B cell (primary cell): ENCODE measurements around the gene MTHFD1L. TPM values are rescaled to one million over a fixed set of nuclear protein-coding genes. Genes with fewer than 3 reads are reported as not detected.

ENCODE experiments used
- ATAC-seq: fragments of 200-7000 bp; cut with Tn5 transposase; one replicate; pipeline ENCODE4 v1.10.0; 2021; ENCODE audit warnings: low read depth, mild to moderate bottlenecking, moderate number of reproducible peaks, moderate library complexity
- CTCF ChIA-PET: fragments of 350-600 bp; sonication (Branson Sonifier 250); formaldehyde crosslinking; loops from one replicate; lab custom pipeline; 2021; ENCODE audit warnings: antibody characterized with exemption, inconsistent platforms; lab: Charles Lee
- POLR2A ChIA-PET: fragments of 350-600 bp; sonication (Branson Sonifier 250); formaldehyde crosslinking; loops from one replicate; lab custom pipeline; 2021; ENCODE audit warnings: antibody characterized with exemption; lab: Charles Lee
- DNase-seq: peaks from one replicate; pipeline ENCODE4 v3.0.0; 2013
- H2AFZ ChIP-seq: 2 replicates; pipeline ENCODE4 v1.6.1; 2012; ENCODE audit warnings: mild to moderate bottlenecking, low read depth, low read length; ENCODE audit not compliant: insufficient read depth, poor library complexity, severe bottlenecking
- H3K27ac ChIP-seq, 2 donors: 1 replicate in 1 of 2; 2 replicates in 1 of 2; pipeline ENCODE4 v1.5.1; 2012 to 2013; ENCODE audit warnings: low read length in 2 of 2, mild to moderate bottlenecking in 2 of 2, moderate library complexity in 1 of 2
- H3K27me3 ChIP-seq, 4 experiments: fragments of 200-600 bp in 1 of 4; sonication (generic) in 1 of 4; replicated peaks in 1 of 4; 1 replicate in 2 of 4; 2 replicates in 2 of 4; pipeline versions ENCODE4 v1.6.1 to v1.7.0; 2013 to 2016; ENCODE audit warnings: low read length in 3 of 4, mild to moderate bottlenecking in 2 of 4, mixed read lengths in 1 of 4, moderate library complexity in 1 of 4; ENCODE audit not compliant: insufficient read depth in 4 of 4, control insufficient read depth in 3 of 4; ENCODE audit errors: control extremely low read depth in 1 of 4
- H3K36me3 ChIP-seq, 2 experiments: replicated peaks in 1 of 2; 1 replicate in 1 of 2; 2 replicates in 1 of 2; pipeline versions ENCODE4 v1.6.1 to v1.7.1; 2013; ENCODE audit warnings: low read length in 1 of 2; ENCODE audit not compliant: insufficient read depth in 2 of 2, control insufficient read depth in 1 of 2; ENCODE audit errors: control extremely low read depth in 1 of 2, extremely low read depth in 1 of 2
- H3K4me1 ChIP-seq, 2 donors: fragments of 200-600 bp in 1 of 2; sonication (generic) in 1 of 2; 1 replicate in 1 of 2; 2 replicates in 1 of 2; pipeline versions ENCODE4 v1.5.1 to v1.6.1; 2013 to 2017; ENCODE audit warnings: low read length in 2 of 2; ENCODE audit not compliant: control insufficient read depth in 2 of 2, insufficient read depth in 2 of 2
- H3K4me2 ChIP-seq: replicated peaks from 2 replicates; pipeline ENCODE3; 2012; ENCODE audit warnings: mild to moderate bottlenecking, low read depth, low read length; ENCODE audit not compliant: poor library complexity, severe bottlenecking
- H3K4me3 ChIP-seq, 5 experiments: fragments of 200-600 bp in 1 of 5; sonication (generic) in 1 of 5; 1 replicate in 3 of 5; 2 replicates in 2 of 5; pipeline versions ENCODE4 v1.5.1 to v1.7.0; 2011 to 2016; ENCODE audit warnings: low read length in 4 of 5, mild to moderate bottlenecking in 4 of 5, low read depth in 2 of 5, control low read depth in 1 of 5, moderate library complexity in 1 of 5; ENCODE audit not compliant: insufficient read depth in 1 of 5; ENCODE audit errors: control extremely low read depth in 1 of 5, extremely low read depth in 1 of 5
- H3K79me2 ChIP-seq: fragments of 200-600 bp; sonication (generic); one replicate; pipeline ENCODE4 v1.6.0; 2016; ENCODE audit warnings: low read length; ENCODE audit not compliant: control insufficient read depth, insufficient read depth
- H3K9ac ChIP-seq: fragments of 200-600 bp; sonication (generic); 2 replicates; pipeline ENCODE4 v1.6.1; 2017; ENCODE audit warnings: mild to moderate bottlenecking, low read length, moderate library complexity
- H3K9me3 ChIP-seq, 3 donors: one replicate each; pipeline versions ENCODE4 v1.6.1 to v1.7.1; 2013; ENCODE audit warnings: low read length in 2 of 3; ENCODE audit not compliant: control insufficient read depth in 2 of 3, insufficient read depth in 1 of 3; ENCODE audit errors: control extremely low read depth in 1 of 3
- H4K20me1 ChIP-seq: 2 replicates; pipeline ENCODE4 v1.6.0; 2012; ENCODE audit warnings: mild to moderate bottlenecking, low read length; ENCODE audit not compliant: insufficient read depth, control insufficient read depth, poor library complexity, severe bottlenecking
- H3K27ac Mint-ChIP-seq: one replicate; pipeline ENCODE4 v1.8.0; 2021; ENCODE audit warnings: mixed read lengths
- H3K27me3 Mint-ChIP-seq: one replicate; pipeline ENCODE4 v1.8.0; 2021; ENCODE audit warnings: mixed read lengths
- H3K4me1 Mint-ChIP-seq: one replicate; pipeline ENCODE4 v1.8.0; 2021; ENCODE audit warnings: mixed read lengths
- H3K4me3 Mint-ChIP-seq: one replicate; pipeline ENCODE4 v1.8.0; 2021; ENCODE audit warnings: mixed read lengths
- H3K9me3 Mint-ChIP-seq: one replicate; pipeline ENCODE4 v1.8.0; 2022; ENCODE audit warnings: mixed read lengths; ENCODE audit not compliant: insufficient read depth
- EZH2 ChIP-seq: IDR thresholded peaks from 2 replicates; pipeline ENCODE4 v1.6.1; 2012; ENCODE audit warnings: borderline replicate concordance, low read depth, mild to moderate bottlenecking, moderate library complexity, low read length; ENCODE audit not compliant: insufficient read depth, poor library complexity, severe bottlenecking
- WGBS: methylation state at CpG from one replicate; pipeline ENCODE4 v1.1.5; 2013; ENCODE audit warnings: missing lambda C conversion rate; ENCODE audit not compliant: insufficient coverage; 5-methylcytosine and 5-hydroxymethylcytosine counted together
- intact Hi-C: fragments of 100-400 bp; cut with micrococcal nuclease; formaldehyde crosslinking; loops from one replicate; pipeline ENCODE4 v1.10.0; 2022
- polyA plus RNA-seq: library from polyadenylated mRNA; depleted of rRNA; stranded (reverse); fragments of >200 nt; gene quantifications from 2 replicates; pipeline ENCODE4 v1.2.3, GENCODE V29; 2012
- total RNA-seq, 2 donors: library from RNA; stranded (reverse); fragments of 120-200 nt in 1 of 2; gene quantifications; 1 replicate in 1 of 2; 2 replicates in 1 of 2; pipeline versions ENCODE4 v1.2.3 to v1.2.4, GENCODE V29; 2013 to 2022
- TF ChIP-seq, protein P1 (sequence below): fragments of 200-600 bp; IDR thresholded peaks from one replicate; pipeline ENCODE4 v1.8.0; 2022; ENCODE audit warnings: antibody characterized with exemption, mild to moderate bottlenecking

The MTHFD1L gene
- total and polyA plus RNA-seq, 2 donors (not counting 1 experiment from before 2014, with no cell fraction given) = 2.9 to 16.1 TPM

DNA sequence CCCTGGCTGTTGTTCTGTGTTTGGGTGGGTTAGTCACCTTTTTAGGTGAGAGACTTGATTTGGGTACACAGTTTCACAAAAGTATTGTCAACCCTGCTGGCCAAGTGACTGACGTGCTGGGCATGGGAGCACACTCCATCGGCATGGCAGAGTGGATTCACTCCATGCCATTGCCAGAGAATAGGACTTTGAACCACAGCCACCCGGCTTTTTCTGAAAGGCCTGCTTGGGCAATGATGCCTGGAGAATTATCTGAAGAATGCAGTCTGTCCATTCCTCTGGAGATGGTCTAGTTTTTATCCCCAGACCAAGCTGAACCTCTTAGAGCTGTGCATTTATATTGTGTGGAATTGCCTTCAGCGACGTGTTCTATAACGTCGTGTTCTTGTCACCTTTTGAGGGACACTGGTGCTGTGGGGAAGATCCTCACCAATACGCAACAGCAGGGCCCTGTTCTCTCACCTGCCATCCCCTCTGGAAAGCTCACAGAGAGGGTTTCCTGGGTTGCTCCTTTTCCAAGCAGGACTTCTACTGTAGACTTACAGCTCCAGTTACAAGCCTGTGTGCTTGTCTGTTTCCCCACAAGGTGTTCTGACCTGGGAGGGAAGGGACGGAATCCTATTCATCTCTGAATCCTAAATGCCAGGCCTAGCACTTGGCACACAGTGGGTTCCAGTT lies 190.9 kb downstream of the MTHFD1L start:
- Mint-ChIP-seq H3K27ac (no peak overlapping the region), H3K9me3 (no peaks in the 10 kb centered on the region), H3K4me1 (no peaks in the 10 kb centered on the region), H3K4me3 (no peak overlapping the region), H3K27me3 (no peaks in the 10 kb centered on the region)
- Histone ChIP-seq H3K4me1 (no peaks in the 10 kb centered on the region), H3K36me3 (no peaks in the 10 kb centered on the region), H3K4me2 (no peak overlapping the region), H3K9me3 (no peaks in the 10 kb centered on the region), H3K9ac (no peak overlapping the region), H3K27ac (no peak overlapping the region), H3K4me3 (no peak overlapping the region), H3K79me2 (no peaks in the 10 kb centered on the region), H4K20me1 (no peaks in the 10 kb centered on the region), H3K27me3 (no peaks in the 10 kb centered on the region), H2AFZ (no peak overlapping the region)
- ATAC-seq = no peak
- TF ChIP-seq, protein P1, sequence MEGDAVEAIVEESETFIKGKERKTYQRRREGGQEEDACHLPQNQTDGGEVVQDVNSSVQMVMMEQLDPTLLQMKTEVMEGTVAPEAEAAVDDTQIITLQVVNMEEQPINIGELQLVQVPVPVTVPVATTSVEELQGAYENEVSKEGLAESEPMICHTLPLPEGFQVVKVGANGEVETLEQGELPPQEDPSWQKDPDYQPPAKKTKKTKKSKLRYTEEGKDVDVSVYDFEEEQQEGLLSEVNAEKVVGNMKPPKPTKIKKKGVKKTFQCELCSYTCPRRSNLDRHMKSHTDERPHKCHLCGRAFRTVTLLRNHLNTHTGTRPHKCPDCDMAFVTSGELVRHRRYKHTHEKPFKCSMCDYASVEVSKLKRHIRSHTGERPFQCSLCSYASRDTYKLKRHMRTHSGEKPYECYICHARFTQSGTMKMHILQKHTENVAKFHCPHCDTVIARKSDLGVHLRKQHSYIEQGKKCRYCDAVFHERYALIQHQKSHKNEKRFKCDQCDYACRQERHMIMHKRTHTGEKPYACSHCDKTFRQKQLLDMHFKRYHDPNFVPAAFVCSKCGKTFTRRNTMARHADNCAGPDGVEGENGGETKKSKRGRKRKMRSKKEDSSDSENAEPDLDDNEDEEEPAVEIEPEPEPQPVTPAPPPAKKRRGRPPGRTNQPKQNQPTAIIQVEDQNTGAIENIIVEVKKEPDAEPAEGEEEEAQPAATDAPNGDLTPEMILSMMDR = no peak
- intact Hi-C loops = no loop called here
- POLR2A ChIA-PET = no interaction called here
- no peak for DNase-seq
- CTCF ChIA-PET = interaction anchor here (1.0 kb wide), 1 partner anchor 42 kb away, joined by 4 read pairs; no protein-coding TSS in a partner anchor
- WGBS = 100% methylated on average over 8 of the region's 9 CpGs

DNA sequence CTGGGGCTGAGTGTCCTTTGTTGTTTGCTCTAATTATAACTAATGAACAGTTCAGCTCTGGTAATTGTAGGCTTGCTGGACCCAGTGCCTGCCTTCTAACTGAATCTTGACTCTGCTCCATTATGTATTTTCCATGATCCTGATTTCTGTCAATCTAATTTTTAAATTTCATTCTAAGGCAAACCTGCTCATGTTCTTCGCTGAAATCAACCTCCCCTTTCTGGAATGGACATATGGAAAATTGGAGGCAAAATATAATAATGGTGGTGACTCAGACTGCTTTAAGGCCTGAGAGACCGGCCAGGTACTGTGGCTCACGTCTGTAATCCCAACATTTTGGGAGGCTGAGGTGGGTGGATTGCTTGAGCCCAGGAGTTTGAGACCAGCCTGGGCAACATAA lies 191.6 kb downstream of the MTHFD1L start:
- intact Hi-C loops = no loop called here
- TF ChIP-seq EZH2 = no peak
- TF ChIP-seq, protein P1 = no peak
- H3K9me3 ChIP-seq = no peaks in the 10 kb centered on the region
- Mint-ChIP-seq H3K4me1 (no peaks in the 10 kb centered on the region), H3K9me3 (no peaks in the 10 kb centered on the region), H3K4me3 (no peak overlapping the region), H3K27ac (no peak overlapping the region), H3K27me3 (no peaks in the 10 kb centered on the region)
- no peaks in the 10 kb centered on the region for H3K27me3 ChIP-seq
- H3K27ac ChIP-seq = no peak overlapping the region
- ChIA-PET POLR2A (no interaction called here), CTCF (no interaction called here)
- no peak overlapping the region for H3K4me2 ChIP-seq
- H4K20me1 ChIP-seq = no peaks in the 10 kb centered on the region
- no peaks in the 10 kb centered on the region for H3K36me3 ChIP-seq
- no peak overlapping the region for H2AFZ ChIP-seq
- ATAC-seq (no peak), DNase-seq (no peak)
- H3K4me1 ChIP-seq = no peaks in the 10 kb centered on the region
- 100% methylated on average over 2 of the region's 3 CpGs for WGBS
- no peak overlapping the region for H3K4me3 ChIP-seq
- no peaks in the 10 kb centered on the region for H3K79me2 ChIP-seq
- no peak overlapping the region for H3K9ac ChIP-seq
